ENCODE measurements around the gene ZNF574.
A peak's percentile ranks its signal among the peaks of the same experiment; 100 is the strongest.

The ZNF574 gene

DNA sequence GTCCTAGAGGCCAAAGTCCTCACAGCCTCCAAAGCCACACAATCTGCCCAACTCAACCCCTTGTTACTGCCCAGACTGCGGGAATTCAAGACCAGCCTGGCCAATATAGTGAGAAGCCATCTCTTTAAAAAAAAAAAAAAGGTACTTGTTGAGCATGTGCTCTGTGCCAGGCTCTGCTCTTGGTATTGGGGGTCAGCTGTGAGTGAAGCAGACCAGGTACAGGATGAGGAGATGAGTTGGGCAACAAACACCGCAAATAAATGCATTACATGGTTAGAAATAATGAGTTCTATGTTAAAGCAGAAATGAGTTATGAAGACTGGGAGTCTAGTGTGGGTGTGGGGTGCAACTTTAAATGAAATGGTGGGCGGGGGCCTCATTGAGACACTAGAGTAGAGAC, 15.8 kb upstream of the ZNF574 start:
- no peak for DNase-seq

DNA sequence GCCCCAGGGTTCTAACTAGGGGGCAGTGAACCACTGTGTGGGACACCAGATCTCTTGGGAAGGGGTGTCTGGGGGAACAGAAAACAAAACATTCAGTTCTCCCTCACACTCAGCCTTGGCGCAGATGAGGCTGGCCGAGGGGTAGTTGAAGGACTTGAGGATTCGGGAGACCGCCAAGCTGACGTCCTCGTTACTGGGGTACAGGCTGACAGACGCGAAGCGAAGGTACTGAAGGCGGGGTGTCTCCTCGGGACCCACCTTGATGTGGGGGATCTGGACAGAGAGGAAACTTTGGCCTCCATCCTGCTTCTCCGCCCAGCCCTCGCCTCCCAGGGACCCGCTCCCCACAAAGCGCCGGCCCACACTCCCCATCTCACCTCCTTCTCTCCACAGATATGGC, 13.6 kb upstream of the ZNF574 start:
- no peak for DNase-seq

DNA sequence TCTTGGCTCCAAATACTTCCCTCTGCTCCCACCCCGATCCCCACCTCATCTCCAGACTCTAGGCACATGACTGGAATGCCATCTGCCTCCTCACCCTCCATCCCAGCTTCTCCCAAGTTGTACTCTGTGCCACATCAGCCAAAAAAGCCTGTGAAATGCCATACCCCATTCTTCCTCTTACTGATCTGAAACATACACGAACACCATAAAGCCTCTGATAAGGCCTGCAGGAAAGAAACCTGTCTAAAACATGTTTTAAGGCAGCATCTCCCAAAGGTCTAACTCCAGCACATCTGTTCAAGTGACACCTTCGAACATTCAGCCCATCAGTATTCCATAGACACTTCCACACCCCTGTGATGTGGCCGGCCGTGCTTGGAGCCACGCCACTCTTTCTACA, 11.5 kb upstream of the ZNF574 start:
- no peak for DNase-seq

DNA sequence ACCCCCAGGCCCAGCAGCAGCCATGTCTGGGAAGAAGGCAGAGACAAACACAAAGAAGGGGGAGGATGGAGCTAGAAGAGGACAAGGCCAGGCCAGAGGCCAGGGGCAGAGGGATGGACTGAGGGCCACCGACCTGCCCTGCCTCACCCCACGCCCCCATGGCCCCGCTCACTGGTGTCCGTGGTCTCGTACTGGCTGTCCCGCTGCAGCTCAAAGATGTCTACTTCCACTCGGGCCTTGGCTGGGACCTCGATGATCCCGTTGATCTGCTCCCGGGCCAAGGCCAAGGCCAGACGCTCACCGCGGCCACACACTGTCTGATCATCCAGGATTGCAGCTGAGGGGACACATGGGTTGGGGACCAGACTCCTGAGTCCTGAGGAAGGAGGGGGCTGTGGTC, 10.9 kb upstream of the ZNF574 start:
- no peak for DNase-seq

DNA sequence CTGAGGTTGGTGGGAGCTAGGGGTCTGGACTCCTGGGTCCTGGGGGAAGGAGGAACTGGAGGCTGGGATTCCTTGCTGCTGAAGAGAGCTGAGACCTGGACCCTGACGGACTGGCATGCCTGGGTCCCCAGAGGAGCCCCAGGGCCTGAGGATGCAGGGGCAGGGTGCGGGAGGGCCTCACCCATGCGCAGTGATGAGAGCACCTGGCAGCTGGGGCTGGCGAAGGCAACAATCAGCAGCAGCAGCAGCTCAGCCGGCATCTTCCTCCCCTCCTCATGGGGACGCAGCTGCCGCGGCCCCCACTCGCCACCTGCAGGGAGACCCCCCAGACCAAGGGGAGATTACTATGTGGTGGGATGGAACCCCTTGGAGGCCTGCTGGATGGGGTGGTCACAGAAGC, 10.5 kb upstream of the ZNF574 start:
- no peak for DNase-seq

DNA sequence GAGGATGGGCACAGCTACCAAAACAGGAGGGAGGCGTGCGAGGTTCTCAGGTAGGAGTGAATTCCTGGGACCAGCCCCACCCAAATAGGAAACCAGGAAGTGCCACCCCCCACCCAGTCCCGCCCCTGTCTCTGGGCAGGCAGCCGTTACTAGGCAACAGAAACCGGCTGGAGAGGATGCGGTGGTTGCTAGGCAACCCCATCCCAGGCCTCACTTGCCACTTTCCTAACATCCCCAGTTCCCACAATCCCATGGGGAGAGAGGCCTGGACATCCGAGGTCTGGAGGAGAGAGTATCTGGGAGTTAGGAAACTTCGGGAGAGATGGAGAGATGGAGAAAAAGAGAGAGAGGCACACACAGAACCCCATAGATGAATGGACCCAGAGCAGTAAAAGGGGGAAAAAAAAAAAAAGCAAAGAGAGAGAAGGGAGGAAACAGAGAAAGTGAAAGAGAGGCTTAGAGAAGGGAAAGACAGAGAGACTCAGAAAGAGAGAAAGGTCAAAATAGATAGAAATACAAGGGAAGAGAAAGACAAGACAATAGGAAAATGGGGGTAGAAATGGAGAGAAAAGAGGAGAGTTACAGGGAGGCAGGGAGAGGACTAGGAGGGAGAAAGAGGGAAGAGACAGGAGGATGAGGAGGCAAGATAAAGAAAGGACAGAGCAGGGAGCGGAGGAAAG, 9.8 kb upstream of the ZNF574 start:
- no peak for DNase-seq

DNA sequence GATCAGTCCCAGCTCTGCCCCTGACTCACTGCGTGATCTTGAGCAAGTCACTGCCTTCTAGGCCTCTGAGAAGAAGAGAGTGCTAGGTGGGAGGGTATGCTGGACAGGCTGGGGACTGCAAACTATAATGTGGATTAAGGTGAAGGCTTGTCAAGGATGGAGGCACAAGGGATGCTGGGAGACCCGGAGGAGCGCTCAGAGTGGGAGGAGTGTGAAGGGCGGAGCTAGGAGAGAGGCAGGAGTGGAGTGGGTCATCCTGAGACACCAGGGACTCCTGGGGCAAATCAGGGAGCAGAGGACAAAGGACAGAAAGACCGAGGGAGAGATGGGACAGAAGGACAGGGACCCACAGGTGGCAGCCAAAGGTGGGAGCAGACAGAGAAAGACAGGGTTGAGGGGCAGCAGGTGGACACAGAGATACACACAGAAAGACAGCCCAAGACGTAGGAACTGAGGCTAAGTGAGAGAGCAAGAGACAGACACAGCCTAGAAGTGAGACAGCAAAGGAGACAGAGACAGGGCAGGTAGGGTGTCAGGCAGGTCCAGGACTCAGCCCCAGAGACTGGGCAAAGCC, 8.6 kb upstream of the ZNF574 start:
- DNase-seq = no peak

DNA sequence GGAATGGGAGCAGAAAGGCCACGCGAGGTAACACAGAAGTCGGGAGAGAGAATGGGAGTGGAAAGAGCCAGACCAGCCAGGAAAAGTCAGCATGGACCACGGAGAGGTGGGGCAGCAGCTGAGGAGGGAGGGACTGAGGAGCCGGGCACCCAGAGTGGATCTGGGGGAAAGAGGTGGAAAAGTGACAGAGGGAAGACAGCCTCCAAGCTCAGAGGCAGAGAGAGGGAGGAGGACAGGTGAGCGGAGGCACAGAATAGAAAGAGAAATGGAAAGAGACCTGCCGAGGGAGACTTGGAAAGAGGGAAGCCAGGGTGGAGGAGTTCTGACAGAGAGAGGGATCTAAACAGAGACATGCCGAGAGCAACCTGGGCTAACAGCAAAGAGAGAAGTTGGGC, 7.6 kb upstream of the ZNF574 start:
- no peak for DNase-seq

DNA sequence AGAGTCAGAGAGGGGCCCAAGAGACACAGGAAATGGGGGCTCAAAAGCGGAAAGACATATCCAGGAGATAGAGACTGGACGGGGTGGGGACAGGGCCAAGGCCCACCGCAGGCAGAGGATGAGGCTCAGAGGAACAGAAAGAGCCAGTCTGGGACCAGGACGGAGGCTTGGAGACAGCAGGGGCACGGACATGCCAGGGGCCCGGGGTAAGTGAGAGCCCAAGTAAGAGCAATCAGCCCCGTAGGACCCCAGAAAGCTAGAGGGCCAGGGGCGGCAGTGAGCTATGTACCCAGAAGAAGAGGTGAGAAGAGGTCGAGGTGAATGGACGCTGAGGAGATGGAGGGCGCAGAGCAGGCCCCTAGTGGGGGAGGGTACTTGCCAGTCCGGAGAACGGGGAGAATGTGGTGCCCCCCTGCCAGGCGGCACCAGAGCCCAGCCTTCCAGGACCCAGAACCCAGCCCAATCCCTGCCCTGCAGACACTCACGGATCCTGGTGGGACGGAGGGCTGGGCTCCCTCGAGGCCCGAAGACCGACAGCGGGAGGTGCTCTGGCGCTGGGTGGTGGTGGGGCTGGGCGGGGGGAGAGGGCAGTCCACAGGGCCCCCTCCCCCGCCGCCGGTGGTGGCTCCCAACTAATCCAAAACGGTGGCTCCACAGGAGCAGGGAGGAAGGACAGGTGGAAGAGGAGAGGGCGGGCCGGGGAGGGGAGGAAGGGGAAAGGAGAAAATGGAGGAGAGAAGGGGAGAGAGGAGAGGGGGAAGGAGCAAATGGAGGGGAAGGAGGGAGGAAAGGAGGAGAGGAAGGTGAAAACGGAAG, 7.0 kb upstream of the ZNF574 start:
- DNase-seq = no peak

DNA sequence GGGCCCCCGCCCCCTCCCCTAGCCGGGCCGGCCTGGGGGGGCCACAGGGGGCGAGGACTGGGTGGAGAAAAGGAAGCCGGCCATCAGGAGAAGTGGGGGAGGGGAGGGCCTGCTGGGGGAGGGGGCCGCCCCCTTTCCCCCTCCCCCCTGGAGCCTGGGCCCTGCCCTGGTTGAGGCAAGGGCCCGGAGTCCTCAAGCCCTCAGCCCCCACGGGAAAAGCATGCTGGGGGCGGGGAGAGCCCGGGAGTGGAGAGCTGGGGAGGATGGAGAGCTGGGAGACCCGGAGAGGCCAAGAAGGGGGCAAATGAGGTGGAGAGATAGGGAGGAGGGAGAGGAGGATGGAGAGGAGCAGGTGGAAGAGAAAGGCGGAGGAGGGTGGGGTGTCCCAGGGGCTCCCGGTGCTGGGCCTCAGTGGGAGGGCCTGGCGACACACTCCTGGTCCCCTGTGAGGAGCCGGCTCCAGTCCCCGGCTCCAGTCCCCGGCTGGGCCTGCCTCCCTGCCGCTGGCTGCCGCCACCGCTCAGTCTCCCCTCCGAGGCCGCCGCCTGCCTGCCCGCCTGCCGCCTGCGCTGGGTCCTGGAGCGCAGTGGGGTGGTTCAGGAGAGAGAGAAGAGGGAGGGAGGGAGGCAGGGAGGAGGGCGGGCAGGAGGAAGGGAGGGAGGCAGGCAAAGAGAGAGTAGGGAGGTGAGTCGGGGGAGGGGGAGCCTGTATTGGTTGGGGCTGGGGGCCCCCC, 6.2 kb upstream of the ZNF574 start, which contains the start of gene GRIK5:
GRIK5 (minus strand) TSS at position 588 of the 733 bp plus-strand sequence. CDS start 4,436 bp downstream, outside the sequence.
- DNase-seq = no peak

DNA sequence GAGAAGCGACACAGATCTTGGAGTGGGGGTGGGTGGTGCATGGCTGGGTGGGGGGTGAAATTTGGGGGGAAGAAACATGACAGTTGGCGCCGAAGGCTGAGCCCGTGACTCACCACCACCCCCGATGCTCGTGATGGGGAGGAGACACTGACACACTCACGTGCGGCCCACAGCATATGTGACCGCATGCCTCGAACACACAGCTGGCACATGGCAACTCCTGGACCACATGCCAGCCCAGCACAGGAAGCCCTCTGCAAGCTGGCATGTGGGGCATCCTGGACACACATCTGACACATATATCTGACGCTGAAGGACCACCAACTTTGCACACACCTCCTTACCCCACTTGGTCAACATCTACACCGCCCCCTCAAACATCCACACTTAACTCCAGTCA, 4.7 kb upstream of the ZNF574 start:
- no peak for DNase-seq

DNA sequence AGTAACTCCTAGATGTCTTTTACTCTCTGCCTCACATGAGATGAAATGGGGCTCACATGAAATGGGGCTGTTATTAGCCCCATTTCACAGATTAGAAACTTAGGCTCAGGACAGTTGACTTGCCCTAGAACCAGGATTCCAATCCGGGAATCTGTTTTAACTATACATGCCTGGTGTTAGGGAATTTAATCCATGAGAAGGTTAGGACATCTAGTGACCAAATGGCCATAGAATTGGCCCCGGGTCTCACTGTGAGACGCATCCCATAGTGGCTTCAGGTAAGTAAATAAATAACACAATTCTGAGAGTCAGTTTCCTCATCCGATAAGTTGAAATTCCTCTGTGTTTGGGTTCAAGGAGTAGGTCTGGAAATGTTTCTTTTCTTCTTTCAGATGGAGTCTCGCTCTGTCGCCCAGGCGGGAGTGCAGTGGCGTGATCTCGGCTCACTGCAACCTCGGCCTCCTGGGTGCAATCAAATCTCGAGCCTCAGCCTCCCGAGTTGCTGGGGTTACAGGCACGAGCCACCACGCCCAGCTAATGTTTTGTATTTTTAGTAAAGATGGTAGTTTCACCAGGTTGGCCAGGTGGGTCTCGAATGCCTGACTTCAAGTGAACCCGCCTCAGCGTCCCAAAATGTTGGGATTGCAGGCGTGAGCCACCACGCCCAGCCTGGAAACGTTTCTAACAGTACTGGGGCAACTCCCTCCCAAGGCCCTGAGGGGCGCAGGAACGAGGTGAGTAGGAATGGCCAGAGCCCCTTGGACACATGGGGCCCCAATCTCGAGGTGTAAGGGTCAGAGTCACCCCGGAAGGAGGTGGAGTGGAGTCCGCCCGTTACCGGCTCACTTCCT, 1.2 kb upstream of the ZNF574 start:
- DNase-seq = peak; percentile 36

DNA sequence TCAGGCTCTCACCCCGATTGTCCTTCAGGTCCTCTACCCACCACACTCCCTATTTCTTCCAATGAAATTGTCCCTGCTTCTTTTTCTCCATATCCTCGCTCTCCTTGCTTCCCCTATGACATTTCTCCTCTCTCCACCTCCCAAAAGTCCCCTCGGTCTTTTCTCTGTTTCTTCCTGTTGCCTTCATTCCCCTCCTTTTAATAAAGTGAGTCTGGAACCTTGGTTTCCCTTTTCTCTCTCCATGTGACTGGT, 676 bp upstream of the ZNF574 start:
- DNase-seq = no peak

DNA sequence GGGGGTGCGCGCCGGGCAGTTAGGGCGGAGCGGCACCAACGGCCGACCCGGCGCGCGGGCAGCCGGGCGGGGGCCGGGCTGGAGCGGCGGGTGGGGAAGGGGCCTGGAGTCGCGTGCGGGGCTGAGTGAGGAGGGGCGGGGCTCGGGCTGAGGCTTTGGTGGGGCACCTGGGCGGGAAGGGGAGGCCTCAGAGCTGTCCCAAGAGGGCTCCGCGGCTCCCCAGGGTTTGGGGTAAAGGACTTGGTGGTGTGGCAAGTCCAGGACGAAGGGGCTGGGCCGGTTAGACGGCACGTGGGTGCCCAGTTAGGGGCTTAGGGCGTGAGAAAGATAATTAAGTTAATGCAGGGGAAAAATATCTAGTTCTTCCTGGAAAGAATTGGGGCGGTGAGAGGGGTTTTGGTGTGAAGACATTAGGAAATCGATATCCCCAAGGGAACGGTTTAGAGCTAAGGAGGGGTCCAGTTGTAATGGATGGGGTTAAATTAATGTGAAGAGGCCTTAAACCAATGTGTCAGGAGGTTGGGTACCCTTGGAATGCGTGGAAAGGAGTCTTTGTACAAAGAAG, 496 bp downstream of the ZNF574 start:
- no peak for DNase-seq

DNA sequence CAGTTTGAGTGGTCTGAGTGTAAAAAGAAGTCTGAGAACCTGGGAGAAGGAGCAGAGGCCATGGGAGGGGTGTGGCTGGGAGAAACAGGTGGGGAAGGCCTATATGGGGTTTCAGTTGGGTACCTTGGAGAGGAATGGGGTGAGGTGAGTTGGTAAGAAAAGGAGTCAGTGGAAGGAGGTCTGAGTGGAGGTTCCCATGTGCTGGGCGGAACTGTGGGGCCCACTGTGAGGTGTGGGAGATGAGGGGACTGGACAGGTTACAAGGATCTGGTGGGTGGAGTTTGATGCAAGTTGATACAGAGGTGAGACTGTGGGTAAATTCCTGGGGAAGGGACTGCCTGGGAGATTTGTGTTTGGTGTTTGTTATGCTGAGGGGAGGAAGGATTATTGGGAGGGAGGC, 2.1 kb downstream of the ZNF574 start:
- no peak for DNase-seq

DNA sequence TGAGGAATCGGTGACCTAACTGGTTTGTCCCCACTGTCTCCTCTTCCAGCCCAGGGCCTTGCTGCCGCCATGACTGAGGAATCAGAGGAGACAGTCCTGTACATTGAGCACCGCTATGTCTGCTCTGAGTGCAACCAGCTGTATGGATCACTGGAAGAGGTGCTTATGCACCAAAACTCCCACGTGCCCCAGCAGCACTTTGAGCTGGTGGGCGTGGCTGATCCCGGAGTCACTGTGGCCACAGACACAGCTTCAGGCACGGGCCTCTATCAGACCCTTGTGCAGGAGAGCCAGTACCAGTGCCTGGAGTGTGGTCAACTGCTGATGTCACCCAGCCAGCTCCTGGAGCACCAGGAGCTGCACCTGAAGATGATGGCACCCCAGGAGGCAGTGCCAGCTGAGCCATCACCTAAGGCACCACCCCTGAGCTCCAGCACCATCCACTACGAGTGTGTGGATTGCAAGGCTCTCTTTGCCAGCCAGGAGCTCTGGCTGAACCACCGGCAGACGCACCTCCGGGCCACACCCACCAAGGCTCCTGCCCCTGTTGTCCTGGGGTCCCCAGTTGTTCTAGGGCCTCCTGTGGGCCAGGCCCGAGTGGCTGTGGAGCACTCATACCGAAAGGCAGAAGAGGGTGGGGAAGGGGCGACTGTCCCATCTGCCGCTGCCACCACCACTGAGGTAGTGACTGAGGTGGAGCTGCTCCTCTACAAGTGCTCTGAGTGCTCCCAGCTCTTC, 2.7 kb downstream of the ZNF574 start:
- no peak for DNase-seq

DNA sequence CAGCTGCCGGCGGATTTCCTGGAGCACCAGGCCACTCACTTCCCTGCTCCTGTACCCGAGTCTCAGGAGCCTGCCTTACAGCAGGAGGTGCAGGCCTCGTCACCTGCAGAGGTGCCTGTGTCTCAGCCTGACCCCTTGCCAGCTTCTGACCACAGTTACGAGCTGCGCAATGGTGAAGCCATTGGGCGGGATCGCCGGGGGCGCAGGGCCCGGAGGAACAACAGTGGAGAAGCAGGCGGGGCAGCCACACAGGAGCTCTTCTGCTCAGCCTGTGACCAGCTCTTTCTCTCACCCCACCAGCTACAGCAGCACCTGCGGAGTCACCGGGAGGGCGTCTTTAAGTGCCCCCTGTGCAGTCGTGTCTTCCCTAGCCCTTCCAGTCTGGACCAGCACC, 3.3 kb downstream of the ZNF574 start:
- no peak for DNase-seq

DNA sequence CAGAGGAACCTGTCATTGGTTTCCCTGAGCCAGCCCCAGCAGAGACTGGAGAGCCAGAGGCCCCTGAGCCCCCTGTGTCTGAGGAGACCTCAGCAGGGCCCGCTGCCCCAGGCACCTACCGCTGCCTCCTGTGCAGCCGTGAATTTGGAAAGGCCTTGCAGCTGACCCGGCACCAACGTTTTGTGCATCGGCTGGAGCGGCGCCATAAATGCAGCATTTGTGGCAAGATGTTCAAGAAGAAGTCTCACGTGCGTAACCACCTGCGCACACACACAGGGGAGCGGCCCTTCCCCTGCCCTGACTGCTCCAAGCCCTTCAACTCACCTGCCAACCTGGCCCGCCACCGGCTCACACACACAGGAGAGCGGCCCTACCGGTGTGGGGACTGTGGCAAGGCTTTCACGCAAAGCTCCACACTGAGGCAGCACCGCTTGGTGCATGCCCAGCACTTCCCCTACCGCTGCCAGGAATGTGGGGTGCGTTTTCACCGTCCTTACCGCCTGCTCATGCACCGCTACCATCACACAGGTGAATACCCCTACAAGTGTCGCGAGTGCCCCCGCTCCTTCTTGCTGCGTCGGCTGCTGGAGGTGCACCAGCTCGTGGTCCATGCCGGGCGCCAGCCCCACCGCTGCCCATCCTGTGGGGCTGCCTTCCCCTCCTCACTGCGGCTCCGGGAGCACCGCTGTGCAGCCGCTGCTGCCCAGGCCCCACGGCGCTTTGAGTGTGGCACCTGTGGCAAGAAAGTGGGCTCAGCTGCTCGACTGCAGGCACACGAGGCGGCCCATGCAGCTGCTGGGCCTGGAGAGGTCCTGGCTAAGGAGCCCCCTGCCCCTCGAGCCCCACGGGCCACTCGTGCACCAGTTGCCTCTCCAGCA, 4.2 kb downstream of the ZNF574 start:
- DNase-seq = no peak

DNA sequence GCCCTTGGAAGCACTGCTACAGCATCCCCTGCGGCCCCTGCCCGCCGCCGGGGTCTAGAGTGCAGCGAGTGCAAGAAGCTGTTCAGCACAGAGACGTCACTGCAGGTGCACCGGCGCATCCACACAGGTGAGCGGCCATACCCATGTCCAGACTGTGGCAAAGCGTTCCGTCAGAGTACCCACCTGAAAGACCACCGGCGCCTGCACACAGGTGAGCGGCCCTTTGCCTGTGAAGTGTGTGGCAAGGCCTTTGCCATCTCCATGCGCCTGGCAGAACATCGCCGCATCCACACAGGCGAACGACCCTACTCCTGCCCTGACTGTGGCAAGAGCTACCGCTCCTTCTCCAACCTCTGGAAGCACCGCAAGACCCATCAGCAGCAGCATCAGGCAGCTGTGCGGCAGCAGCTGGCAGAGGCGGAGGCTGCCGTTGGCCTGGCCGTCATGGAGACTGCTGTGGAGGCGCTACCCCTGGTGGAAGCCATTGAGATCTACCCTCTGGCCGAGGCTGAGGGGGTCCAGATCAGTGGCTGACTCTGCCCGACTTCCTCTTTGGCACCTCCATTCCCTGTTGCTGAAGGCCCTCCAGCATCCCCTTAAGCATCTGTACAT, 4.9 kb downstream of the ZNF574 start:
- DNase-seq = no peak

DNA sequence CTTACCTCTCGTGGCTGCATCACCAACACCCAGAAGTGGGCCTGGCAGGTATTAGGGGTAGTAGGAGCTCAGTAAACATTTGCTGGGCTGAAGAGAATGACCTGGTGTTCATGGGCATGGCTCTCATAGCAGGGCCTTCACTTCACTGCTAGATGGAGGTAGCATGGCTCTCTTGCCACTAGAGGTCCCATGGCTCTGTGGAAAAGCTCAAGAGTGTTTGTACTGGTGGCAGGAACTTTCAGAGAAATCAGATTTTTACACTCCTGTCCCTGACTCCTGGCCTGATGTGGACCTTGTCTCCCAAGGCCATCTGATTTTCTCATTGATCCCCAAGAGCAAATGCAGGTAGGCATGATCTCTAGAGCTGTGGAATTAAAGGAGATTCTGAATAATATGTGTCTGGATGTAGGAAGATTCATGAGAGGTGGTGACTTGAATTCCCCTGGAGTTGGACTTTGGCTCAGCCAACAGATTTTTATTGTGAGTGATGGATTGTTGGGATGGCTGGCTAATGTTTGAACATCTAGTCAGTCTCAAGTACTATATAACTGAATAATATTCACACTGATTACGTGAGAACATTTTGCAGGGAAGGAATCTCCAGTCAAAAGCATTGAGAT, 5.7 kb downstream of the ZNF574 start:
- no peak for DNase-seq

Measured in activated T-cell treated with anti-CD3 and anti-CD28 coated beads, Interleukin-2, amount 50 U/mL, for 1 hour (primary cell).